Measurements from ENCODE around the gene NLRC5. TPM values are rescaled to one million over a fixed set of nuclear protein-coding genes. Genes with fewer than 3 reads are reported as not detected.
"Not testable (repeated sequence)": the region's sequence is repeated elsewhere in the genome, so short reads cannot be mapped to it uniquely, and the experiment has no call there.

Gene NLRC5
- total RNA-seq, 2 experiments from 2014 or later, result 424 to 434 TPM

GRCh38 chr16:57108432-57108831 lies 119.1 kb downstream of the NLRC5 start:
- Histone ChIP-seq H3K9me3 (ENCODE audit: control insufficient read depth in 1 of 2, insufficient read depth in 1 of 2, low read length in 2 of 2) (no peaks in the 10 kb centered on the region), H3K36me3 (ENCODE audit: insufficient read depth, low read length) (no peaks in the 10 kb centered on the region), H3K27me3 (ENCODE audit: control insufficient read depth in 1 of 2, insufficient read depth in 2 of 2, low read length in 2 of 2) (no peaks in the 10 kb centered on the region), H3K4me1 (ENCODE audit: insufficient read depth, low read length) (peaks cover 25% of the 10 kb centered on the region), H3K4me3 (ENCODE audit: low read length) (no peak overlapping the region), H3K27ac (ENCODE audit: low read depth in 1 of 2, low read length in 2 of 2) (no peak overlapping the region)
- no peak for ATAC-seq (ENCODE audit: poor library complexity)
- no peak for DNase-seq
- Mint-ChIP-seq H3K4me1 (ENCODE audit: low read depth) (peaks cover 13% of the 10 kb centered on the region), H3K27ac (no peak overlapping the region), H3K36me3 (ENCODE audit: low read depth) (no peaks in the 10 kb centered on the region), H3K9me3 (no peaks in the 10 kb centered on the region), H3K4me3 (no peak overlapping the region), H3K27me3 (no peaks in the 10 kb centered on the region)
- intact Hi-C loops (cut with DNase I, micrococcal nuclease), result loop anchor here in 1 of 2 experiments (2.0 kb wide), 1 partner anchor 16 kb away; the partner anchor contains the start of gene CPNE2
- ChIA-PET POLR2A (no interaction called here), CTCF (no interaction called here)
- TF ChIP-seq CTCF (IDR thresholded peaks at IDR 0.05), result no peak

GRCh38 chr16:57109259-57110105 lies 120.1 kb downstream of the NLRC5 start:
- H3K27ac ChIP-seq (ENCODE audit: low read depth in 1 of 2, low read length in 2 of 2); H3K4me3 Mint-ChIP-seq; H3K36me3 Mint-ChIP-seq (ENCODE audit: low read depth); H3K27me3 ChIP-seq (ENCODE audit: control insufficient read depth in 1 of 2, insufficient read depth in 2 of 2, low read length in 2 of 2); H3K9me3 ChIP-seq (ENCODE audit: control insufficient read depth in 1 of 2, insufficient read depth in 1 of 2, low read length in 2 of 2); H3K9me3 Mint-ChIP-seq; POLR2A ChIA-PET; DNase-seq; CTCF ChIA-PET; H3K27me3 Mint-ChIP-seq; H3K27ac Mint-ChIP-seq; ATAC-seq (ENCODE audit: poor library complexity); H3K4me3 ChIP-seq (ENCODE audit: low read length); H3K36me3 ChIP-seq (ENCODE audit: insufficient read depth, low read length): not testable (repeated sequence)
- intact Hi-C loops (cut with DNase I, micrococcal nuclease), result loop anchor here in 1 of 2 experiments (2.0 kb wide), 1 partner anchor 17 kb away; the partner anchor contains the start of gene CPNE2
- H3K4me1 ChIP-seq (ENCODE audit: insufficient read depth, low read length), result peaks cover 25% of the 10 kb centered on the region
- H3K4me1 Mint-ChIP-seq (ENCODE audit: low read depth), result peaks cover 11% of the 10 kb centered on the region

GRCh38 chr16:57110937-57111336 lies 121.6 kb downstream of the NLRC5 start:
- H3K27me3 ChIP-seq (ENCODE audit: control insufficient read depth in 1 of 2, insufficient read depth in 2 of 2, low read length in 2 of 2), result no peaks in the 10 kb centered on the region
- Mint-ChIP-seq H3K4me1 (ENCODE audit: low read depth) (peaks cover 4% of the 10 kb centered on the region), H3K27me3 (no peaks in the 10 kb centered on the region), H3K36me3 (ENCODE audit: low read depth) (no peaks in the 10 kb centered on the region), H3K4me3 (no peak overlapping the region), H3K27ac (no peak overlapping the region), H3K9me3 (no peaks in the 10 kb centered on the region)
- ATAC-seq (ENCODE audit: poor library complexity) (no peak), DNase-seq (no peak)
- H3K4me1 ChIP-seq (ENCODE audit: insufficient read depth, low read length), result peaks cover 12% of the 10 kb centered on the region
- H3K27ac ChIP-seq (ENCODE audit: low read depth in 1 of 2, low read length in 2 of 2), result no peak overlapping the region
- ChIA-PET POLR2A (no interaction called here), CTCF (interaction anchor here (0.6 kb wide), 1 partner anchor 163 kb away, joined by 4 read pairs; no protein-coding TSS in a partner anchor)
- intact Hi-C loops (cut with DNase I, micrococcal nuclease), result no loop called here
- no peak overlapping the region for H3K4me3 ChIP-seq (ENCODE audit: low read length)
- no peaks in the 10 kb centered on the region for H3K36me3 ChIP-seq (ENCODE audit: insufficient read depth, low read length)
- no peaks in the 10 kb centered on the region for H3K9me3 ChIP-seq (ENCODE audit: control insufficient read depth in 1 of 2, insufficient read depth in 1 of 2, low read length in 2 of 2)
- TF ChIP-seq CTCF (IDR thresholded peaks at IDR 0.05), result no peak
